ENCODE data around the gene NOC4L.

Gene NOC4L

DNA sequence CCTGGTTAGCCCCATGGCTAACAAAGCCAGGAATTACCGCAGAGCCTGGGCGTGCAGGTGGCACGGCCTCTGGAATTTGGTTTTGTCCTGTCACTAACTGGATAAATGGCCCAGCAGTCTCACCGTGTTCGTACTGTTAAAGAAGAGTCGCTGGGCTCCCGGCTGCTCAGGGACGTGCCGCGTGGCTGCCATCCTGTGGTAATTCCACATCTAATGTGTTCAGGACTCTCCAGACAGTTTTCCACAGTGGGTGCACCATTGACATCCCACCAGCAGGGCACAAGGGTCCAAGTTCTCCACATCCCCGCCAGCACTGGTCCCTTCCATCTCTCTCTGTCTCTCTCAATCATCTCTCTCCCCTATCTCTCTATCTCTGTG lies 19.6 kb downstream of the NOC4L start:
- in situ Hi-C loops (cut with MboI; ENCODE audit: low pct_unique_long_range_greater_than_20kb, low sequenced_read_pairs, unreplicated experiment), result no loop called here
- TF ChIP-seq, protein P1, sequence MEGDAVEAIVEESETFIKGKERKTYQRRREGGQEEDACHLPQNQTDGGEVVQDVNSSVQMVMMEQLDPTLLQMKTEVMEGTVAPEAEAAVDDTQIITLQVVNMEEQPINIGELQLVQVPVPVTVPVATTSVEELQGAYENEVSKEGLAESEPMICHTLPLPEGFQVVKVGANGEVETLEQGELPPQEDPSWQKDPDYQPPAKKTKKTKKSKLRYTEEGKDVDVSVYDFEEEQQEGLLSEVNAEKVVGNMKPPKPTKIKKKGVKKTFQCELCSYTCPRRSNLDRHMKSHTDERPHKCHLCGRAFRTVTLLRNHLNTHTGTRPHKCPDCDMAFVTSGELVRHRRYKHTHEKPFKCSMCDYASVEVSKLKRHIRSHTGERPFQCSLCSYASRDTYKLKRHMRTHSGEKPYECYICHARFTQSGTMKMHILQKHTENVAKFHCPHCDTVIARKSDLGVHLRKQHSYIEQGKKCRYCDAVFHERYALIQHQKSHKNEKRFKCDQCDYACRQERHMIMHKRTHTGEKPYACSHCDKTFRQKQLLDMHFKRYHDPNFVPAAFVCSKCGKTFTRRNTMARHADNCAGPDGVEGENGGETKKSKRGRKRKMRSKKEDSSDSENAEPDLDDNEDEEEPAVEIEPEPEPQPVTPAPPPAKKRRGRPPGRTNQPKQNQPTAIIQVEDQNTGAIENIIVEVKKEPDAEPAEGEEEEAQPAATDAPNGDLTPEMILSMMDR (IDR thresholded peaks at IDR 0.05; ENCODE audit: extremely low read depth, insufficient read depth, missing control alignments), result no peak
- DNase-seq (ENCODE audit: low spot score), result no peak

DNA sequence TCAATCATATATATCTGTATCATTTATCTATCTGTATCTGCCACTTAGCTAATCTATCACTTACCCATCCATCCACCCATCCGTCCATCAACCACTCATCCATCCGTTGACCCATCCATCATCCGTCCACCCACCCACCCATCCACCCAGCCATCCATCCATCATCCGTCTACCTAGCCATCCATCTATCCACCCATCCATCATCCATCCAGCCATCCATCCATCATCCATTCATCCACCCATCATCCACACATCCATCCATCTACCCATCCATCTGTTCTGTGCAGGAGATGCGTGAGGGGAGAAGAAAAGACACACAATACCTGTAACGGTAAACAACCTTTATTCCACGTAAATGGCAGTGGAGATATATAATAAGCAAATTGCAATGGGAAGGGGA lies 20.2 kb downstream of the NOC4L start:
- in situ Hi-C loops (cut with MboI; ENCODE audit: low pct_unique_long_range_greater_than_20kb, low sequenced_read_pairs, unreplicated experiment), result no loop called here
- TF ChIP-seq, protein P1 (IDR thresholded peaks at IDR 0.05; ENCODE audit: extremely low read depth, insufficient read depth, missing control alignments), result no peak
- DNase-seq (ENCODE audit: low spot score), result no peak

DNA sequence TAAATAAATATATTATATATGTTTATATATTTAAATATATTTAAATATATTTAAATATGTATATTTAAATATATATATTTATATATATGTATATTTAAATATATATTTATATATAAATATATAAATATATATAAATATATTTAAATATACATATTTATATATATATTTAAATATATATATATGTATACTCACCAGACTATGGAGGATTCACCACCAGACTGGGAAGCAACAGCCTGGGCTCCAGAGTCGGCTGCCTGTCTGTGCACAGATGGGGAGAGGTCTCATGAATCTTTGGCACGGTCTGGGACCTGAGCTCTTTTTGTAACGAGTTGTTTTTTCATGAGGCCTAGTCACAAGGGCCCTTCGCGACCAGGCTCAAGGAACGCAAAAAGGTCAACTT lies 21.3 kb downstream of the NOC4L start:
- TF ChIP-seq, protein P1 (IDR thresholded peaks at IDR 0.05; ENCODE audit: extremely low read depth, insufficient read depth, missing control alignments), result no peak
- in situ Hi-C loops (cut with MboI; ENCODE audit: low pct_unique_long_range_greater_than_20kb, low sequenced_read_pairs, unreplicated experiment), result no loop called here
- DNase-seq (ENCODE audit: low spot score), result no peak

DNA sequence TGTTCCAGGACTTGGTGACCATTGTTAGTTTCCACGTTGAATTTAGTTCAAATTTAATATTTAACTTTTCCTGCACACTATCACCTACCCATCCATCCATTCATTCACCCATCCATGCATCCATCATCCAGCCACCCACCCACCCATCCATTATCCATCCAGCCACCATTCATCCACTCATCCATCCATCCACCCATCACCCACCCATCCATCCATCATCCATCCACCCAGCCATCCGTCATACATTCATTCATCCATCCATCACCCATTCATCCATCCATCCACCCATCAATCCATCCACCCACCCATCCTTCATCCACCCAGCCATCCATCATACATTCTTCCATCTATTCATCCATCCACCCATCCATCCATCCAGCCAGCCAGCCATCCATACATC lies 21.8 kb downstream of the NOC4L start:
- in situ Hi-C loops (cut with MboI; ENCODE audit: low pct_unique_long_range_greater_than_20kb, low sequenced_read_pairs, unreplicated experiment), result no loop called here
- DNase-seq (ENCODE audit: low spot score), result no peak
- TF ChIP-seq, protein P1 (IDR thresholded peaks at IDR 0.05; ENCODE audit: extremely low read depth, insufficient read depth, missing control alignments), result no peak

DNA sequence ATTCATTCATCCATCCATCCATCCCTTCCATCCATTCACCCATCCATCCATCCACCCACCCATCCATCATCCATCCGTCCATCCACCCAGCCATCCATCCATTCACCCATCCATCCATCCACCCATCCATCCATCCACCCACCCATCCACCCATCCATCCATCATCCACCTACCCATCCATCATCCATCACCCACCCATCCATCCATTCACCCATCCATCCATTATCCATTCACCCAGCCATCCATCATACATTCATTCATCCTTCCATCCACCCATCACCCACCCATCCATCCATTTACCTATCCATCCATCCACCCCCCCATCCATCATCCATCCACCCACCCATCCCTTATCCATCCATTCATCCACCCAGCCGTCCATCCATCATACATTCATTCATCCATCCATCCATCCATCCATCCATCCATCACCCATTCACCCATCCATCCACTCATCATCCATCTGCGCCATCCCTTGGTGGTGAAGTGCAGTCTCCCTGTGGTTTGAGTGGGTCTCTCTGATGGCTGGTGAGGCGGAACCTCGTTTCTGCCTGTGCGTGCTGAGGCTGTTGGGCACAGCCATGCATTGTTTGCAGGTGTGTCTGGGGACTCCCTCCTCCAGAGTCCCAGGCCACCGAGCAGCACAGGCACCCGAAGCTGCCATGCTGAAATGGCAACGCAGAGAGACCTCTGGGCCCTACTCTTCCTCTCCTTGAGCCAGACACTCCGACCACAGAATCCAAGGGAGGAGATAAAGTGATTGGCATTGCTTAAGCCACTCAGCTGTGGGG lies 22.7 kb downstream of the NOC4L start:
- no peak for DNase-seq (ENCODE audit: low spot score)
- in situ Hi-C loops (cut with MboI; ENCODE audit: low pct_unique_long_range_greater_than_20kb, low sequenced_read_pairs, unreplicated experiment), result no loop called here
- TF ChIP-seq, protein P1 (IDR thresholded peaks at IDR 0.05; ENCODE audit: extremely low read depth, insufficient read depth, missing control alignments), result no peak

DNA sequence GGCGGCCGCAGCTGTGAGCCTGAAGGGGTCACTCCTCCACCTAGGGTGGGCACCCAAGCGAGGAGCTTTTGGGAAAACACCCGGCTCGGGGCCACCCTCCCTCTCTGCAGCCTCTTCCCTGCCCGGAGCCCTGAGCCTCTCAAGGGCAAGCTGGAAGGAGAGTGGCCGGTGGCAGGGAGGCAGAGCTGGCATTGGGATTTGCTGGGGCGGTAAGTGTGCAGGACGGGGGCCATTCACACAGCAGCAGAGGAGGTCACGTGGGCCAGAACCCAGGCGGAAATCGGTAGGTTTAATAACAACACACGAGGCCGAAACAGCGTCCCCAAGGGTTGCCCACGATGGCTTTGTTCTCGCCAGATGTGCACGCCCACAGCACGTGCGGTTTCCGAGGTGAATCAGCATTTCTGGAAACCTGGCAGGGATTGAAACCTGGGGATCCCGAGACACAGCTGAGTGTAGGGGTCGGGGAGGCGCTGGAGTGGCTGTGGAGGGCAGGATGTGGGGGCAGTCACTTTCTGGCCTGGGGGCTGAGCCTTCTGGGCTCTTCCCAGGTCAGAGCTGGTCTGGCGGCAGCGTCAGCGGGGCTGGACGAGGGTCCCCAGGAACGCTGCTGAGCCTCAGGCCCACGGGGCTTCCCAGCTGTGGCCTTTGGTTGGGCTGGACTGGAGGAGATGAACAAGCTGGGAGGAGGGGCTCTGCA lies 23.5 kb downstream of the NOC4L start:
- in situ Hi-C loops (cut with MboI; ENCODE audit: low pct_unique_long_range_greater_than_20kb, low sequenced_read_pairs, unreplicated experiment), result no loop called here
- DNase-seq (ENCODE audit: low spot score), result no peak
- TF ChIP-seq, protein P1 (IDR thresholded peaks at IDR 0.05; ENCODE audit: extremely low read depth, insufficient read depth, missing control alignments), result no peak
